Gastrocnemius medialis (tissue), 4 donors: Measurements from ENCODE around the gene OPCML. TPM values are rescaled to one million over a fixed set of nuclear protein-coding genes. Genes with fewer than 3 reads are reported as not detected.
"Not testable (repeated sequence)": the region's sequence is repeated elsewhere in the genome, so short reads cannot be mapped to it uniquely, and the experiment has no call there.

Experiments used
- ATAC-seq, 2 donors: fragments of 150-250 bp; one replicate each; pipeline ENCODE4 v1.9.1; 2016
- DNase-seq, 2 donors: peaks; one replicate each; pipeline ENCODE4 v3.0.0-alpha.2; 2019
- H3K27ac ChIP-seq, 4 donors: fragments of 200-600 bp; sonication (generic); 1 replicate in 1 of 4; 2 replicates in 3 of 4; pipeline ENCODE4 v1.5.1; 2016 to 2018; ENCODE audit warnings: mild to moderate bottlenecking in 2 of 4, moderate library complexity in 1 of 4
- H3K27me3 ChIP-seq, 3 donors: fragments of 200-600 bp; sonication (generic) in 2 of 3; 1 replicate in 1 of 3; 2 replicates in 2 of 3; pipeline versions ENCODE4 v1.5.1 to v1.6.0; 2016 to 2019; ENCODE audit warnings: mild to moderate bottlenecking in 1 of 3, moderate library complexity in 1 of 3
- H3K36me3 ChIP-seq, 2 donors: fragments of 200-600 bp; sonication (generic) in 1 of 2; one replicate each; pipeline ENCODE4 v1.5.1; 2017 to 2018
- H3K4me1 ChIP-seq, 2 donors: fragments of 200-600 bp; sonication (generic) in 1 of 2; one replicate each; pipeline ENCODE4 v1.5.1; 2016 to 2017; ENCODE audit warnings: mild to moderate bottlenecking in 2 of 2
- H3K4me3 ChIP-seq, 4 donors: fragments of 200-600 bp; sonication (generic) in 3 of 4; 1 replicate in 1 of 4; 2 replicates in 3 of 4; pipeline ENCODE4 v1.5.1; 2016 to 2019; ENCODE audit warnings: mild to moderate bottlenecking in 2 of 4
- H3K9me3 ChIP-seq, 3 donors: fragments of 200-600 bp; sonication (generic) in 2 of 3; 1 replicate in 1 of 3; 2 replicates in 2 of 3; pipeline ENCODE4 v1.5.1; 2016 to 2019
- CTCF ChIP-seq, 5 experiments: fragments of 450-650 bp in 3 of 5; fragments of 200-600 bp in 2 of 5; sonication (generic) in 2 of 5; IDR thresholded peaks in 4 of 5; conservative IDR thresholded peaks in 1 of 5; 1 replicate in 4 of 5; 2 replicates in 1 of 5; pipeline ENCODE4 v1.5.1; 2016 to 2019; ENCODE audit warnings: antibody characterized with exemption in 5 of 5, mild to moderate bottlenecking in 3 of 5, moderate library complexity in 3 of 5
- POLR2A ChIP-seq, 2 donors: fragments of 450-650 bp; IDR thresholded peaks; one replicate each; pipeline ENCODE4 v1.6.1; 2017; ENCODE audit warnings: antibody characterized with exemption in 2 of 2, mild to moderate bottlenecking in 2 of 2, moderate library complexity in 2 of 2
- in situ Hi-C, 4 donors: fragments of 200-750 bp; cut with MboI; loops; one replicate each; pipeline versions ENCODE4 v1.15.0 to v1.8.0; 2017; ENCODE audit warnings: low sequenced_read_pairs in 4 of 4
- intact Hi-C: fragments of 100-400 bp; cut with DNase I; formaldehyde crosslinking; loops from one replicate; pipeline ENCODE4 v1.15.1; 2023; ENCODE audit warnings: low total_unique reads
- total RNA-seq, 4 donors: library from RNA; depleted of rRNA; stranded (reverse); fragments of >200 nt; gene quantifications; one replicate each; pipeline versions ENCODE4 v1.1.0 to v1.2.3, GENCODE V29; 2016

OPCML gene
- total RNA-seq, 4 donors from 2014 or later = not detected

GRCh38 chr11:132379540-132379939 lies 1152.8 kb downstream of the OPCML start:
- Histone ChIP-seq H3K4me1 (no peaks in the 10 kb centered on the region), H3K9me3 (no peaks in the 10 kb centered on the region), H3K4me3 (no peak overlapping the region), H3K36me3 (no peaks in the 10 kb centered on the region), H3K27ac (no peak overlapping the region), H3K27me3 (no peaks in the 10 kb centered on the region)
- TF ChIP-seq POLR2A (IDR thresholded peaks at IDR 0.05) = no peak
- no peak for TF ChIP-seq CTCF (IDR thresholded peaks at IDR 0.05 in 4 of 5, conservative IDR thresholded peaks at IDR 0.05 in 1 of 5)
- ATAC-seq (no peak), DNase-seq (no peak)
- intact Hi-C loops = no loop called here
- in situ Hi-C loops = no loop called here

- H3K4me3 ChIP-seq = no peak overlapping the region
- H3K27ac ChIP-seq = no peak overlapping the region
- H3K27me3 ChIP-seq = no peaks in the 10 kb centered on the region
- ATAC-seq = no peak
- H3K4me1 ChIP-seq = no peaks in the 10 kb centered on the region
- no peak for DNase-seq
- in situ Hi-C loops (no loop called here), intact Hi-C loops (no loop called here)
- H3K9me3 ChIP-seq = no peaks in the 10 kb centered on the region
- TF ChIP-seq CTCF (IDR thresholded peaks at IDR 0.05 in 4 of 5, conservative IDR thresholded peaks at IDR 0.05 in 1 of 5) (no peak), POLR2A (IDR thresholded peaks at IDR 0.05) (no peak)
- no peaks in the 10 kb centered on the region for H3K36me3 ChIP-seq
Measured at GRCh38 chr11:132373405-132374143, 1158.7 kb downstream of the OPCML start.

DNA sequence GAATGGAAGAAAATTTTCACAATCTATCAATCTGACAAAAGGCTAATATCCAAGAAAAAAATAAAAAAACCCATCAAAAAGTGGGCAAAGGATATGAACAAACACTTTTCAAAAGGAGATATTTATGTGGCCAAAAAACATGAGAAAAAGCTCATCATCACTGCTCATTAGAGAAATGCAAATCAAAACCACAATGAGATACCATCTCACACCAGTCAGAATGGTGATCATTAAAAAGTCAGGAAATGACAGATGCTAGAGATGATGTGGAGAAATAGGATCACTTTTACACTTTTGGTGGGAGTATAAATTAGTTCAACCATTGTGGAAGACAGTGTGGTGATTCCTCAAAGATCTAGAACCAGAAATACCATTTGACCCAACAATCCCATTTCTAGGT lies 1162.2 kb downstream of the OPCML start:
- H3K4me3 ChIP-seq, intact Hi-C loops, H3K4me1 ChIP-seq, DNase-seq, H3K9me3 ChIP-seq, H3K27ac ChIP-seq, in situ Hi-C loops, H3K36me3 ChIP-seq, H3K27me3 ChIP-seq, ATAC-seq: not testable (repeated sequence)

DNA sequence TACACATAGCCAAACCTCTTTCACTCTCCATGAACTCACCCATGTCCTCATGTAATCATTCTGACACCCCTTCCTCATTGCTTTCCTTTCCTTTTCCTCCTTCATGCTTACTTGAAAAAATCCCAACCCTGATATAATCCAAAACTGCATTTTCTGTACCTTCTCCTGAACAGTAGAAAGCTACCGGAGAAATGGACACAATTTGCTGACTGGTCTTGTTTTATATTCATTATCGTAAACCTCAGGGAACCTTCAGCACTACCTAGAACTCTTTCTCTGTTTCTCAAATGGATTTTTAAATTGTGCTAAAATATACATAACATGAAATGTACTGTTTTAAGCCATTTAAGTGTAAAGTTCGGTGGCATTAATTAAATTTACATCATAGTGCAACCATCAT lies 1165.0 kb downstream of the OPCML start:
- intact Hi-C loops (no loop called here), in situ Hi-C loops (no loop called here)
- Histone ChIP-seq H3K4me1 (no peaks in the 10 kb centered on the region), H3K27ac (no peak overlapping the region), H3K9me3 (no peaks in the 10 kb centered on the region), H3K27me3 (no peaks in the 10 kb centered on the region), H3K36me3 (no peaks in the 10 kb centered on the region), H3K4me3 (no peak overlapping the region)
- ATAC-seq (no peak), DNase-seq (no peak)
- TF ChIP-seq POLR2A (IDR thresholded peaks at IDR 0.05) = no peak
- TF ChIP-seq CTCF (IDR thresholded peaks at IDR 0.05 in 4 of 5, conservative IDR thresholded peaks at IDR 0.05 in 1 of 5) = no peak

DNA sequence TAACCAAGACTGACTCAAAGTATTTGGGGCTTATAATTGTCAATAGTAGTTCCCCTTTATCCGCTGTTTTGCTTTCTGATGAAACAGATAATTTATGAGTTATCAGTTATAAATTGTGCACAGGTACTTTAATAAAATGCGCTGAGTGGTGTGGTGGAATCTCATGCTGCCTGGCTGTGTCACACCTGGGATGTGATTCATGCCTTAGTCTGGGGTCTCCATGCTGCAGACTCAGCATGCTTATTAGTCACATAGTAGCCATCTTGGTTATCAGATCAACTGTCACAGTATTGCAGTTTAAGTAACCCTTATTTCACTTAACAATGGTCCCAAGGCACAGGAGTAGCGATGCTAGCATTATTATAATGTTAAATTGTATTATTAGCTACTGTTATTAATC lies 1166.7 kb downstream of the OPCML start:
- H3K27me3 ChIP-seq = no peaks in the 10 kb centered on the region
- no peak for TF ChIP-seq CTCF (IDR thresholded peaks at IDR 0.05 in 4 of 5, conservative IDR thresholded peaks at IDR 0.05 in 1 of 5)
- no peak for TF ChIP-seq POLR2A (IDR thresholded peaks at IDR 0.05)
- DNase-seq (no peak), ATAC-seq (no peak)
- H3K36me3 ChIP-seq = no peaks in the 10 kb centered on the region
- in situ Hi-C loops (no loop called here), intact Hi-C loops (no loop called here)
- no peaks in the 10 kb centered on the region for H3K4me1 ChIP-seq
- no peaks in the 10 kb centered on the region for H3K9me3 ChIP-seq
- no peak overlapping the region for H3K4me3 ChIP-seq
- no peak overlapping the region for H3K27ac ChIP-seq
